M059J (cell line): ENCODE data around the gene CLIC4. TPM values are rescaled to one million over a fixed set of nuclear protein-coding genes. Genes with fewer than 3 reads are reported as not detected.
"Not testable (repeated sequence)": the region's sequence is repeated elsewhere in the genome, so short reads cannot be mapped to it uniquely, and the experiment has no call there.

ENCODE experiments used
- DNase-seq: peaks from one replicate; pipeline ENCODE4 v3.0.0-alpha.2; 2012; ENCODE audit warnings: low read depth
- total RNA-seq: library from RNA; depleted of rRNA; stranded (reverse); fragments of >200 nt; shearing (Covaris generic); gene quantifications from 2 replicates; pipeline ENCODE4 v1.2.3, GENCODE V29; 2014

The CLIC4 gene
- total RNA-seq, 1 experiment from 2014 or later: 621 TPM

GRCh38 chr1:24745711-24746413 lies 615 bp downstream of the CLIC4 start:
- DNase-seq: peak; percentile 74

GRCh38 chr1:24748191-24749121 lies 3.2 kb downstream of the CLIC4 start:
- DNase-seq: no peak

- no peak for DNase-seq
These were observed 4.0 kb downstream of the CLIC4 start for GRCh38 chr1:24749252-24749651.

GRCh38 chr1:24749886-24750285 lies 4.6 kb downstream of the CLIC4 start:
- no peak for DNase-seq

- no peak for DNase-seq
These were observed 6.6 kb downstream of the CLIC4 start for GRCh38 chr1:24751833-24752232.

GRCh38 chr1:24752305-24752704 lies 7.1 kb downstream of the CLIC4 start:
- no peak for DNase-seq

GRCh38 chr1:24754229-24754628 lies 9.0 kb downstream of the CLIC4 start:
- peak; percentile 80 for DNase-seq

- DNase-seq: not testable (repeated sequence)
These were observed 10.1 kb downstream of the CLIC4 start for GRCh38 chr1:24755323-24755722.

GRCh38 chr1:24756395-24756794 lies 11.1 kb downstream of the CLIC4 start:
- no peak for DNase-seq

- no peak for DNase-seq
These were observed 14.2 kb downstream of the CLIC4 start for GRCh38 chr1:24759492-24759891.

- no peak for DNase-seq
These were observed 16.3 kb downstream of the CLIC4 start for GRCh38 chr1:24761582-24761981.

- DNase-seq: peak; percentile 83
These were observed 17.0 kb downstream of the CLIC4 start for GRCh38 chr1:24762133-24762676.

- DNase-seq: no peak
These were observed 18.4 kb downstream of the CLIC4 start for GRCh38 chr1:24763671-24764070.

- no peak for DNase-seq
These were observed 19.2 kb downstream of the CLIC4 start for GRCh38 chr1:24764439-24764838.

- DNase-seq: no peak
These were observed 19.6 kb downstream of the CLIC4 start for GRCh38 chr1:24764848-24765247.

GRCh38 chr1:24765308-24765988 lies 20.2 kb downstream of the CLIC4 start:
- peak; percentile 81 for DNase-seq

- DNase-seq: no peak
These were observed 22.1 kb downstream of the CLIC4 start for GRCh38 chr1:24767351-24767750.

- peak; percentile 64 for DNase-seq
These were observed 23.8 kb downstream of the CLIC4 start for GRCh38 chr1:24768873-24769605.

- peak; percentile 97 for DNase-seq
These were observed 24.7 kb downstream of the CLIC4 start for GRCh38 chr1:24769656-24770651.

GRCh38 chr1:24770881-24771280 lies 25.6 kb downstream of the CLIC4 start:
- DNase-seq: no peak
